Smooth muscle cell (in vitro differentiated cells): ENCODE data around the gene MEP1A. TPM values are rescaled to one million over a fixed set of nuclear protein-coding genes. Genes with fewer than 3 reads are reported as not detected.
"Not testable (repeated sequence)": the region's sequence is repeated elsewhere in the genome, so short reads cannot be mapped to it uniquely, and the experiment has no call there.

Source experiments
- DNase-seq: peaks from one replicate; lab custom pipeline; 2025; ENCODE audit not compliant: unreplicated experiment; lab: John Stamatoyannopoulos, UW
- H2AFZ ChIP-seq: fragments of 200-600 bp; sonication (generic); 2 replicates; pipeline ENCODE4 v1.6.0; 2016; ENCODE audit warnings: antibody characterized with exemption, low read depth, mild to moderate bottlenecking
- H3F3A ChIP-seq: fragments of 200-600 bp; sonication (generic); 2 replicates; pipeline ENCODE4 v1.6.0; 2017; ENCODE audit warnings: antibody characterized with exemption, low read depth
- H3K27ac ChIP-seq: fragments of 200-600 bp; sonication (generic); 2 replicates; pipeline ENCODE4 v1.5.1; 2016; ENCODE audit warnings: low read depth, mild to moderate bottlenecking
- H3K27me3 ChIP-seq: fragments of 200-600 bp; sonication (generic); 2 replicates; pipeline ENCODE4 v1.6.1; 2016; ENCODE audit warnings: low read depth, mild to moderate bottlenecking
- H3K36me3 ChIP-seq: fragments of 200-600 bp; sonication (generic); 2 replicates; pipeline ENCODE4 v1.5.1; 2016; ENCODE audit warnings: low read depth
- H3K4me1 ChIP-seq: fragments of 200-600 bp; sonication (generic); 2 replicates; pipeline ENCODE4 v1.5.1; 2016; ENCODE audit warnings: low read depth
- H3K4me2 ChIP-seq: fragments of 200-600 bp; sonication (generic); 2 replicates; pipeline ENCODE4 v1.6.0; 2016; ENCODE audit warnings: mild to moderate bottlenecking
- H3K4me3 ChIP-seq: fragments of 200-600 bp; sonication (generic); 2 replicates; pipeline ENCODE4 v1.5.1; 2016; ENCODE audit warnings: mild to moderate bottlenecking
- H3K79me2 ChIP-seq: fragments of 200-600 bp; sonication (generic); 2 replicates; pipeline ENCODE4 v1.6.0; 2016; ENCODE audit warnings: low read depth, mild to moderate bottlenecking
- H3K9ac ChIP-seq: fragments of 200-600 bp; sonication (generic); 2 replicates; pipeline ENCODE4 v1.6.0; 2016; ENCODE audit warnings: low read depth
- H3K9me3 ChIP-seq: fragments of 200-600 bp; sonication (generic); replicated peaks from 2 replicates; pipeline ENCODE4 v1.5.1; 2016; ENCODE audit warnings: low read depth
- H4K20me1 ChIP-seq: fragments of 200-600 bp; sonication (generic); 2 replicates; pipeline ENCODE4 v1.6.0; 2016; ENCODE audit warnings: low read depth
- CTCF ChIP-seq: fragments of 200-600 bp; sonication (generic); IDR thresholded peaks from 2 replicates; pipeline ENCODE4 v1.5.1; 2017; ENCODE audit warnings: borderline replicate concordance, mild to moderate bottlenecking, antibody characterized with exemption; ENCODE audit not compliant: insufficient read depth, poor library complexity, severe bottlenecking
- WGBS: methylation state at CpG from one replicate; pipeline ENCODE4 v1.1.7; 2016; ENCODE audit warnings: low lambda C conversion rate; 5-methylcytosine and 5-hydroxymethylcytosine counted together
- polyA plus RNA-seq: library from polyadenylated mRNA; unstranded; fragments of >200 nt; fragmentation: Nextera tagmentation; extraction: Ambion mirVana; gene quantifications from 2 replicates; pipeline ENCODE4 v1.2.1, GENCODE V29; 2016
- total RNA-seq: library from RNA; depleted of rRNA; stranded (reverse); fragments of >200 nt; gene quantifications from 2 replicates; pipeline ENCODE4 v1.2.3, GENCODE V29; 2014

The MEP1A gene
- total and polyA plus RNA-seq, 2 experiments from 2014 or later, result not detected

- no peaks in the 10 kb centered on the region for H4K20me1 ChIP-seq
- TF ChIP-seq CTCF, result no peak
- H3K79me2 ChIP-seq, result no peaks in the 10 kb centered on the region
- peak overlapping the region; percentile 44 for H3K4me3 ChIP-seq
- DNase-seq, result no peak
- no peaks in the 10 kb centered on the region for H3F3A ChIP-seq
- no peaks in the 10 kb centered on the region for H3K36me3 ChIP-seq
- peaks cover 7% of the 10 kb centered on the region for H3K4me1 ChIP-seq
- H2AFZ ChIP-seq, result peak overlapping the region; percentile 84
- H3K9me3 ChIP-seq, result no peaks in the 10 kb centered on the region
- peak overlapping the region; percentile 83 for H3K4me2 ChIP-seq
- H3K9ac ChIP-seq, result no peak overlapping the region
- H3K27me3 ChIP-seq, result no peaks in the 10 kb centered on the region
- WGBS, result 85% methylated on average over 5 of the region's 5 CpGs
- no peak overlapping the region for H3K27ac ChIP-seq
Measured at GRCh38 chr6:46849361-46849690, 56.1 kb downstream of the MEP1A start.

- Histone ChIP-seq H3K4me1 (peaks cover 7% of the 10 kb centered on the region), H3K36me3 (no peaks in the 10 kb centered on the region), H2AFZ (no peak overlapping the region), H3K9me3 (no peaks in the 10 kb centered on the region), H3K27ac (no peak overlapping the region), H3K4me2 (no peak overlapping the region), H4K20me1 (no peaks in the 10 kb centered on the region), H3K79me2 (no peaks in the 10 kb centered on the region), H3F3A (no peaks in the 10 kb centered on the region), H3K27me3 (no peaks in the 10 kb centered on the region), H3K9ac (no peak overlapping the region), H3K4me3 (no peak overlapping the region)
- WGBS, result 72% methylated on average over 2 of the region's 2 CpGs
- DNase-seq, result no peak
- TF ChIP-seq CTCF, result no peak
Measured at GRCh38 chr6:46850792-46851191, 57.6 kb downstream of the MEP1A start.

GRCh38 chr6:46851576-46851975 lies 58.4 kb downstream of the MEP1A start:
- H3K27me3 ChIP-seq, DNase-seq, H3K9me3 ChIP-seq, H3K36me3 ChIP-seq, H2AFZ ChIP-seq, H3F3A ChIP-seq, H3K4me1 ChIP-seq, H3K9ac ChIP-seq, H4K20me1 ChIP-seq, H3K79me2 ChIP-seq, H3K4me3 ChIP-seq, H3K27ac ChIP-seq, H3K4me2 ChIP-seq: not testable (repeated sequence)
- 78% methylated on average over 4 of the region's 4 CpGs for WGBS

GRCh38 chr6:46855966-46856365 lies 62.8 kb downstream of the MEP1A start:
- not testable (repeated sequence) for H4K20me1 ChIP-seq, H2AFZ ChIP-seq, H3K4me3 ChIP-seq, H3K79me2 ChIP-seq, H3F3A ChIP-seq, H3K4me2 ChIP-seq, DNase-seq, H3K4me1 ChIP-seq, H3K27ac ChIP-seq, H3K9me3 ChIP-seq, H3K27me3 ChIP-seq, H3K36me3 ChIP-seq, H3K9ac ChIP-seq
- 5% methylated on average over 1 of the region's 1 CpG for WGBS
- TF ChIP-seq CTCF, result peak; percentile 72
